ENCODE measurements around the gene ADORA3.

The ADORA3 gene

DNA sequence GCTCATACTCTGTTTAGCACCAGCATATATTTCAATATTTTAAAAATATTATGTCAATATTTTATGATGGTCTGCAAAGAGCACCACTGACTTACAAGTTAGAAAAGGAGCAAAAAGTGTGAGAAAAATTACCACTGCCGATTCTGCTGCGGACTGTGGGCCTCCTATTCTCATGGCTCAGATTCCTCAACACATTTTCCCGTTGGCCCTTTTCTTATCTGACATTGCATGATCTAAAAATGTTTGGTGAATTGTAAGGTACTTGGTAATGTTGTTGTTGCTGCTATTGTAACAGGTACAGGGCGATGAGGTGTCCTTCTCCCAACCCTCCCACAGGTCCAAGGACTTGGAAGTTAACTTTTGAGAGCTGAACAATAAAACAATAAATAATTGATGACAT, 28.9 kb downstream of the ADORA3 start:
- DNase-seq: no peak

DNA sequence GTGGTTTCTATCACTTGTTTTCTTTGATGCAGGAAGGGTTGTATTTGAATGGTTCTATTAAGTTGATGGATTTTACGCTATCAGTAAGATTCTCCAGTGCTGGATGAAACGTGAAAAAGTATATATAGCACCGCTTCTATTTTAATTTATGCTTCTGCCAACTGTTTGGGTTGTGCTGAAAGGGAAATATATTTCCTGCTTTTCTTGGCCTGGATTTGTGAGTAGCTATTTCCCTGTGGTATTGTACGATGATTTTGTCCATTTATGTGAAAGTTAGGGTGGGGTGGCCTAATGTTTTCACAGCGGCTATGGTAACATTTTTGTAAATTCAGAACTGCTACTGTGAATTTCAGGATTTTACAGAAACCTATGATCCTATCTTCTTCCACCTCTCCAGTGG, 29.3 kb downstream of the ADORA3 start:
- no peak for DNase-seq

DNA sequence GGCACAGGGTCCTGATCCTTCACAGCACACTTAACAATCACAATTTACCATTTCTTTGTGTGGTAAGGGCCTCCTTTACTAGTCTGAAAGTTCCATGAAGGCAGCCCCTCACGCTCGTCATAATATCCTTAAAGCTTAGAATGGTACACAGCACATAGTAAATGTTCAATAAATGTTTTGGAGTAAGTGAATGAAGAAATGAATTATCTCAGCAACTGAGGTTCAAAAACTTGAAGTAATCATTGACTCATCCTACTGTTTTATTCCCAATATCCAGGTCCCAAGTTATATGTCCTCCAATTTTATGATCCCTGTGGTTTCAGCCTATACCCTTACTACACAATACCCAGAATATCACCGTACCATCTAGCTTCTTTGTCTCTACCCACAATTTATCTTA, 31.9 kb downstream of the ADORA3 start:
- DNase-seq: no peak

DNA sequence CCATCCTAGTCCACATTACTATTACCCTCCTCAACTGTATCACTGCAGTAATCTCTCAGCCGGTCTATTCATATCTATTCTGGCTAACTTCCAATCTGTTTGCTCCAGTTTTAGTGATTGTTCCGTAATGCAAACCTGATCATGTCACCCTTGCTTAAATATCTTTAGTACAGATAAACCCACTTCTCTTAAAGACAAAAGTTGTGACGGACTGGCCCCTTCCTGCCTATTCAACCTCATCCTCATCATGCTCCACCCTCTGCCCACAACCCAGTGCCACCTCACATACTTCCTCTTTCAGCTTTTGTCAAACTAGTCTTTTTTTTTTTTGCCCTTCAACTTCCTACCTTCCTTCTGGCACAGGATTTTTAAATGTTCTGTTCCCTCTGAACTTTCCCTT, 32.4 kb downstream of the ADORA3 start:
- peak in 2 of 14 donors; percentile 22 to 23 for DNase-seq

DNA sequence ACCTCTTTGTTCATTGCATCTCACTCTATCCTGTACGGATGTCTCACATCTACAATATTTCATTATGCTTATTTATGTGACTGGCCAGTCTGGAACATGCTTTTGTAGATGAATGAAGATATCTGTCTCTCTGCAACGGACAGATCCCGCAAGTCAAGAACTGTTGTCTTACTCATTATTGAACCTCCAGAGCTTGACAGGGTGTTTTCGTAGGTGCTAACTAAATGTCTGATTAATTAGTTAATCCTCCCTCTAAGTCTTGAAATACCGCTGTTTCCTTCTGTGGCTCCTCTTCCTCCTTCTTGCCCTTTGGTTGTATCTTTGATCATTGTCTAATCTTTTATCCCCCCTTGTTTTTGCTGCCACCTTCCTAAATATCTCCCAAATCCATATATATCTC, 32.8 kb downstream of the ADORA3 start:
- DNase-seq: no peak

DNA sequence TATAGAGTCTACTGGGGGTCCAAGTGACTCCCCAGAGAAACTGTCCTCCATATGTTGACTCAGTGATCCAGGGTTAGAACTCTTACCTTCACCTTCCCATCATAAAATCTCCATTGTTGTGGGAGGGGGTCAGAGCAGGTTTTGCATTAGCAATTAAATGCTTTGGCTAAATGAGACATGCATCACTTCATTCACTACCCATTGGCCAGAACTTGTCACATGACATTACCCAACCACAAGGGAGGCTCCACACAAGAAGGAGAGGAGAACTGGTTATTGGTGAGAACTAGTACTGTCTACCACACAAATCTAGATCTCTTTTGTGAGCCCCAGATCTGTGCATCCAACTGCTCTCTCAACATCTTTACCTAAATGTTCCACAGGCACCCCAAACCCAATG, 33.9 kb downstream of the ADORA3 start:
- DNase-seq: no peak

DNA sequence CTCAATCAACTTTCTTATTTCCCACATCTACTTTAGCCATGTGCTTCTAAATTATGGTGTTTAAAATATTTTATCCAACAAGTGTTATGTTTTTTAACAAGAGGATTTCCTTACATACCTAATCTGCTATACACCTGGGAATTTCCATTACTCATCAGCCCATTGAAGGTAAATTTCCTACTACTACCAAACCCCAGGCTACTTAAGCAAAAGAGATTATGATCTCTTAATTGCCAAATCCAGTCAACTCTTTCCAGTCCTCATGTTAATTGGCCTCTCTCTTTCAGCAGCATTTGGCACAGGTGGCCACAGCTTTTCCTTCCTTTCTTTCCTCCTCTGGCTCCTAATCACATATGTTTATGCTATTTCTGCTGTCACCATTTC, 34.7 kb downstream of the ADORA3 start:
- no peak for DNase-seq

DNA sequence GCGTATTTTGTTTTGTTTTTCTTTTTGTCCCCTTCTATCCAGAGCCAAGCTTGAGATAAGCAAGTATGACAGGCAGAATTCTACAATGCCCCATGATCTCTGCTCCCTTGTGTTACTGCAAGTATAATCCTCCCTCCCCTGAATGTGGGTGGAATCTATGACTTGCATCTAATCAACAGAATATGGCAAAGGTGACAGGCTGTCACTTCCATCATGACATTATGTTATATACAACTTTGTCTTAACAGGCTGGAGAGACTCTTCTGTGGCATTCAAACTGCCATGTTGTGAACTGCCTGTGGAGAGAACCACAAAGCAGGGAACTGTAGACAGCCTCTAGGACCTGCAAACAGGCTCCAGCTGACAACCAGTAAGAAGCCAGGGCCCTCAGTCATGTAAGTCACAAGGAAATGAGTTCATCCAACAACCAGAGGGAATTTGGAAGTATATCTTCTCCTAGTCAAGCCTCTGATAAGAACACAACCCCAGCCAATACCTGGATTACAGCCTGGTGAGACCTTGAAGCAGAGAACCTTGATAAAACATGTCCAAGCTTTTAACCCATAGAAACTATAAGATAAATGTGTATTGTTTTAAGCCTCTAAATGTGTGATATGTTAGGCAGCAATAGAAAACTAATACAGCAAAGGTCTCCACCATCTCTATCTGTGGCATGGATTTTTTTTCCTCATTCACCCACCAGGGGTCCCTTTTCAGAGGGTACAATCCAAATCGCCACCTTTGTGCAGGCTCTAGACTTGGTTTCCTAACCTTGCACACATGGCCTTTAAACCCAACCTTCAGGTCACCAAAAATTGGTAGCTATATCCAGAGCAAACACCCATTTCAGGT, 35.3 kb downstream of the ADORA3 start:
- DNase-seq: no peak

DNA sequence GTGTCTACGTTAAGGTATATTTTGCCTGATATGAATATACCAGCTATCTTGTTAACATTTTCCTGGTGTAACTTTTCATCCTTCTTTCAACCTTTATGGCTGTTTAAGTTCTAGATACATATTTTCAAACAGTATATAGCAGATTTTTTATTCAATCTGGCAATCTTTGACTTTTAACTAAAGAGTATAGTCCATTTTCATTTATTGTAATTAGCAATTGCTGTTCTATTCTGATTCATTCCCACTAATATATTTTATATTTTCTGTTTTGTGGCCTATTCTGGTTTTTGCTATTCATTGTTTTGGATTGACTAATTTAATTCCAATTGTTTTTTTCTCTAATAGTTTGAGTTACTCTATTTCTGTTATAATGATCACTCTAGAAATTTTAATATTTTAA, 37.0 kb downstream of the ADORA3 start:
- DNase-seq: no peak

DNA sequence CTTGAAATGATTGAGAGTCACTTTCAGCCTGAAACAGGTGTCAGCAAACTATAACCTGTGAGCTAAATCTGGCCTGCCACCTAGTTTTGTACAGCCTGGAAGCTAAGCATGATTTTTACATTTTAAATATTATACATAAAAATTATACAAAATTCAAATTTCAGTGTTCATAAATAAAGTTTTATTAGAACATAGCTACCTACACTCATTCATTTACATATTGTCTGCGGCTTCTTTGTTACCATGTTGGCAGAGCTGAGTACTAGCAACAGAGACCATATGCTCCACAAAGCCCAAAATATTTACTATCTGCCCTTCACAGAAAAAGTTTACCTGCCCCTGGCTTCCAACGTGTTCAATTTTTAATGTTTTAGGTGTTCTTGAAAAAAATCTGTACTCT, 37.7 kb downstream of the ADORA3 start:
- no peak for DNase-seq

DNA sequence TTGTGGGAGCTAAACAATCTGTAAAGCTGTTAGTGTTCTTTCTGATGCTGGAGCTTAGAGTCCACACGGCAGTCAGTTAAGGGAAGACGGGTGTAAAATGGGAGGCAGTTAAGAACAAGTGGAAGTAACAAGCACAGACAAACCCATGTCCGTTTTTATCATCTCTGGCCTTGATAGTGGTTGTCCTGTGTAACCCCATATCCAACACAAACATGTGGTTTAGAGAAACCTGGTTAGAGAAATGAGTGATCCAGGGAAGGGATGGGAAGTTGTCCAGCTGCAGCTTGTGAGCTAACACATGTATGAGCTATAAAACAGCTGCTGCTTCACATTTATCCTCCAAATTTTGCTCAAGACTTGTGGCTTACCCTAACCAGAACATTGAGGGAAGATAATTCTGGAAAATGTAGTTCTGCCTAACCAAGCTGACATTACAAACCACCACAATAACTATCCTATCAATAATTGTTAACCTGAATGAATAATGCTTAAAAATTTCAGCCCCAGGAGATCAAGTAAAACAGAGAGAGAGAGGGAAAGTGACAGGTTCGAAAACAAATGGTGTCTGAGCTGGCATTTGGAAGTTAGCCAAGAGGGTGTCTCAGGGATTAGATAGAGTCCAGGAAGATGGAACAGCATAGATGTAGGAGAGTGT, 40.3 kb downstream of the ADORA3 start:
- no peak for DNase-seq

DNA sequence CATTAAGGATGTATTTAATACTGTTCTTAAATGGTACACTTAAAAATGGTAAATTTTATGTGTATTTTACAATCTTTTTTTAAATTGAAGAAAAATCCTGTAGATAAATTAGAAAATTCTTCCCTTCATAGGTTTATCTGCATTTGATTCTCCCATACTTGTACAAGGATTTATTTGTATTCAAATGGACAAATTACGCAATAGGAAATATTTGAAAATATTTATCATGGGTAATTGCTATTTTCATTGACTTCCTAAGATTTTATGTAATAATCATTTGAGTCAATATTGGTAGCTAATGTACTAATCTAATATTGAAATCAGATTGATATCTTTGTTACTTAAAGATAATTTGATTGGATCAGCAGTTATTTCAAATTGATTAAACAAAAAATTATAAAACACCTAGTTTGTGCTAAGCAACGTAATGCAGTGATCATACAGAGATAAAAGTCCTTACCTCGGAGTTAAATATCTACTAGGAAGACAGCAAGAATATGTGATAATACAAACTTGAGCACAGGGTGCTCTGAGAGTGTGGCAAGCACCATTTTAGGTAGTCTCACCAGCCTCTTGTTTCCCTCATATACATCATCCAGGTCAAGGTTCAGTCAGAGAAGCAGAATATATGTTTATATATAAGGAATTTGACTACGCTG, 40.9 kb downstream of the ADORA3 start:
- no peak for DNase-seq

DNA sequence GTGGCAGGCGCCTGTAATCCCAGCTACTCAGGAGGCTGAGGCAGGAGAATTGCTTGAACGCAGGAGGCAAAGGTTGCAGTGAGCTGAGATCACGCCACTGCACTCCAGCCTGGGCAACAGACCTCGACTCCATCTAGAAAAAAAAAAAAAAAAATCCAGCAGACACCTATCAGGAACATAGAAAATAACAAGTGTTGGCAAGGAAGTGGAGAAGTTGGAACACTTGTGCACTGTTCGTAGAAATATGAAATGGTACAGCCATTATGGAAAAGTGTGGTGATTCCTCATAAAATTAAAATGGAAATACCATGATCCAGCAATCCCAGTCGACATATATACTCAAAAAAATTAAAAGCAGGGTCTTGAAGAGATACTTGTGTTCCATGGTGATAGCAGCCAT, 41.7 kb downstream of the ADORA3 start:
- no peak for DNase-seq

DNA sequence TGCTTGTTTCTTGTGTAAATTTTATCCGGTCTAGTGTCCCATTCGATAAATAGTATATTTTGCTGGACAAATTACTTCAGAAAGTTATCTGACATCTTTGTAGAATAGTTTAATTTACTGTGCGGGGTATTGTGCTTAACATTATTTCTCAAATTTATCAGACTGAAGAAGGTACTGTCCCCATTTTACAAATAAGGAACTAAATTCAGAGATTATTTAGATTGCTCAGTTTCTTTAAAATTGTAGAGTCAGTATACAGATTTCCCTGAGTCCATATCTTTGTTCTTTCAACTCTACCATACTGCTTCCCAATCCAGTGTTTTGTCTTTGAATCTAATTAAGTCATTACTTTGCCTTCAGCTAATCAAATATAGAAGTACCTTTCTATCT, 47.8 kb downstream of the ADORA3 start:
- DNase-seq: no peak

DNA sequence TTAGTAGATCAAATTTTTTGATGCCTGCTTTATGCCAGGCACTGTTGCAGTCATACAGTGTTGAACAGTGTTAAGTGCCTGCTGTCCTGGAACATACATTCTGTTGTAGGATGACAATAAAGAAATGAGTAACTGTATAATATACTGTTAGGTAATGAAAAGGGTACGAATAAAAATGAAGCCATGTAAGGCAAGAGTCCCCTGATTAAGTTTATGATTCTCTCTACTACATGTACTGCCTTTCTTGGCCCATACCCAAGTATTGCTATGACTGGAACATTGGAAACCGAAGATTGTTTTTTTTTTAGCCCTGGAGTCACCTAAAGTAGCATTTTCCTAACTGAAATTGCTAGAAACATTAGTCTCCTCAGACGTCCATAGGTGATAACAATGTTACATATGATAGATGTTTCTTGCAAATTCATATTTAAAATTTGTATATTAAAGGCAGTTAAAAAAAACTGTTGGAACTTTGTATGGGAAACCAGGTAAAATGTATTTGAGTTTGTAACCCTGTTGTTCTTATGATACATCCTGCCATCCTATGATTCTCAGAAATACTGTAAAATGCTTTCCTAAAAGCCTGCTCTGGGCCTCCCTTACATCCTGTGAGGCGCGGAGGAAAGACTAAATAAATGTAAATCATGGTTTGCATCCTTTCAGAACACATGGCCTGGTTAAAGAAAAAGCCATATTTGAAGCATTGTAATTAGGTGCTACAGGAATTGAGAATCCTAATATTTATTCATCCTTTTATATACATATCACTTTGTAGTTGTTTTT, 48.4 kb downstream of the ADORA3 start:
- no peak for DNase-seq

DNA sequence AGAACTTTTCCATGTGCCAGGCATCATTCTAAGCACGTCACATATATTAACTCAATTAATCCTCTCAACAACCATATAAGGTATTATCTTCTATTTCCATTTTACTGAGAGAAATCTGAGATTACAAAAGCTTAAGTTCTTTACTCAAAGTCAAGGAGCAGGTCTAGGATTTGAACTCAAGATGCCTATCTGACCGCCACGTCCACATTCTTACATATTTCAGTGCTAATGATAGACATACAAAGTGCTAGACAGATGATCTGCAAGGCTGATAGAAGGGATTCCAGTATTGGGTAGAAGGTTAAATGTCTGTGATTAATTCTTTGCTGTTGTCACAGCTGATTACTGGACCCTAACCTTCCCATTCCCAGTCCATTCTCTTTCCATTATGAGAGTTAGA, 49.7 kb downstream of the ADORA3 start:
- no peak for DNase-seq

DNA sequence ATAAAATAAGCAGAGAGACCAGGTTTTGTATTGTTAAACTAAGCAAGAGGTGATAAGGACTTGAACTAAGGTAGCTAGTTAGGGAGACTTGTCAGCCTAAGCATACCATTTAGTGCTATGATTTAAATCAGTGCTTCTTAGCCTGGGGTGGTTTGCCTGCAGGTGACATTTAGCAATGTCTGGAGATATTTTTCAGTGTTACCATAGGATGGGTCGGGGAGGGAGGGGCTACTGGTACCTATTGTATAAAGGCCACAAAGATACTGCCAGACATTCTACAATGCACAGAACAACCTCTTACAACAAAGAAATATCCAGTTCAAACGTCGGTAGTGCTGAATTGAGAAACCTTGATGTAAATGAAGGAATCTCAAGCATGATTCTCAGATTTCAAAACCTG, 50.9 kb downstream of the ADORA3 start:
- no peak for DNase-seq

DNA sequence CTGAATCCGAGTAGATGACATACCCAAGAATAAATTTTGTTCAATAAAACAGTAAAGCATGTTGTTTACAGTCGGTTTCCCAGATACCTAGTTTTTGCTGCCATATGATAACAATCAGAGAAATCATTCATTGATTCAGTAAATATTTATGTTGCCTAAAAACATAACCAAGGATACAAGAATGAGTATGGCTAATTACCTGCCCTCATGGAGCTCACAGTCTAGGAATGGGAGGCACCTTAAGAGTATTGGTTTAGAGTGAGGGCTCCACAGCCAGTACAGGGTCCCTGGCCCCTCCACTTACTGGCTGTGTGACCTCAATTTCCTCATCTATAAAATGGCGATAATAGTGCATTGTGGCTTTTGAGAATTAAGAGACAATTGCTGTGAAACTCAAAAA, 53.2 kb downstream of the ADORA3 start:
- DNase-seq: no peak

DNA sequence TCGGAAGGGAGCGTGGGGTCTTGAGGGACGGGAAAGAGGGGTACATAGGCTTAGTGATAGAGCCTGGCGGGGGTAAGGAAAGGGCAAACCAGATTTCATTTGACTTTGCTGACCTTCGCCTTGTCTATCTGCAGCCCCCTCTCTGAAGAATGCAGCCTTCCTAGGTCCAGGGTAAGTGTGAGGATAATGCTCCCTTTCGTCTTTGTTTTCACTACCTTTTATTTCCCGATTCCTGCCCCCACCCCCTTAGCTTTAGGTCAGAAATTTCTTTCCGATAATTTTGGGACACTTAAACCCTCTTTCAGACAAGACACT, 53.8 kb downstream of the ADORA3 start:
- no peak for DNase-seq
